Progenitor cell of endocrine pancreas (in vitro differentiated cells): ENCODE results near the gene EVI5L. TPM values are rescaled to one million over a fixed set of nuclear protein-coding genes. Genes with fewer than 3 reads are reported as not detected.
"Not testable (repeated sequence)": the region's sequence is repeated elsewhere in the genome, so short reads cannot be mapped to it uniquely, and the experiment has no call there.

ENCODE experiments used
- DNase-seq: peaks from one replicate; pipeline ENCODE4 v3.0.0; 2021; ENCODE audit warnings: low spot score; ENCODE audit not compliant: unreplicated experiment
- H3K27ac Mint-ChIP-seq: 2 replicates; pipeline ENCODE4 v1.8.0; 2021; ENCODE audit warnings: mild to moderate bottlenecking, moderate library complexity, mixed read lengths
- H3K27me3 Mint-ChIP-seq: 2 replicates; pipeline ENCODE4 v1.8.0; 2021; ENCODE audit warnings: mixed read lengths
- H3K36me3 Mint-ChIP-seq: 2 replicates; pipeline ENCODE4 v1.8.0; 2022; ENCODE audit warnings: mixed read lengths; ENCODE audit not compliant: insufficient read depth
- H3K4me1 Mint-ChIP-seq: 2 replicates; pipeline ENCODE4 v1.8.0; 2021; ENCODE audit warnings: low read depth, mixed read lengths
- H3K4me3 Mint-ChIP-seq: 2 replicates; pipeline ENCODE4 v1.8.0; 2021; ENCODE audit warnings: low read depth, mild to moderate bottlenecking, moderate library complexity, mixed read lengths
- H3K9me3 Mint-ChIP-seq: 2 replicates; pipeline ENCODE4 v1.8.0; 2021; ENCODE audit warnings: low read depth, mixed read lengths
- total RNA-seq: library from RNA; stranded (reverse); gene quantifications from 2 replicates; pipeline ENCODE4 v1.2.1, GENCODE V29; 2021
- TF ChIP-seq, protein P1 (sequence below): fragments of 200-600 bp; sonication (generic); IDR thresholded peaks from one replicate; pipeline ENCODE4 v1.5.0; 2021; ENCODE audit warnings: antibody characterized with exemption, mild to moderate bottlenecking; ENCODE audit not compliant: unreplicated experiment

EVI5L gene
- total RNA-seq, 1 donor from 2014 or later: 16.2 TPM

DNA sequence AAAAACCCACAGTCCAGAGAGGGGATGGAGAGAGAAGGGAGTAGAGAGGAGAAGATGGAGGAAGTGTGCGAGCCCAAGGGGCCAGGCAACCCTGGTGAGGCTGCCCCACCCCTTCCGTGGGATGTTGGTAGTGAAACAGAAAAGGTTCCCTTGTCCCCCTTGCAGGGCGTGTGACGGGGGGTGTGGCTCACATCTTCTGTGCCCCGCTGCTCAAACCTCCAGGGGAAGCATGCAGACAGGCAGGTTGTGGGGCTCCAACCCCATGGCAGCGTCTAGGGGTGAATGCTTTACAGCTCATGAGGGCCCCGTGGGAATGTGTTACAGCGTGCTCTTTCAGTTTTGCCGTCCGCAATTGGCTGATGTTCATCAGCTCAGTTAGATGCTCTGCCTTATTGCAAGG lies 14.7 kb upstream of the EVI5L start:
- no peak overlapping the region for H3K27ac Mint-ChIP-seq
- DNase-seq: no peak
- peaks cover 28% of the 10 kb centered on the region for H3K27me3 Mint-ChIP-seq
- no peak overlapping the region for H3K4me3 Mint-ChIP-seq
- no peaks in the 10 kb centered on the region for H3K4me1 Mint-ChIP-seq
- peaks cover 10% of the 10 kb centered on the region for H3K9me3 Mint-ChIP-seq
- TF ChIP-seq, protein P1, sequence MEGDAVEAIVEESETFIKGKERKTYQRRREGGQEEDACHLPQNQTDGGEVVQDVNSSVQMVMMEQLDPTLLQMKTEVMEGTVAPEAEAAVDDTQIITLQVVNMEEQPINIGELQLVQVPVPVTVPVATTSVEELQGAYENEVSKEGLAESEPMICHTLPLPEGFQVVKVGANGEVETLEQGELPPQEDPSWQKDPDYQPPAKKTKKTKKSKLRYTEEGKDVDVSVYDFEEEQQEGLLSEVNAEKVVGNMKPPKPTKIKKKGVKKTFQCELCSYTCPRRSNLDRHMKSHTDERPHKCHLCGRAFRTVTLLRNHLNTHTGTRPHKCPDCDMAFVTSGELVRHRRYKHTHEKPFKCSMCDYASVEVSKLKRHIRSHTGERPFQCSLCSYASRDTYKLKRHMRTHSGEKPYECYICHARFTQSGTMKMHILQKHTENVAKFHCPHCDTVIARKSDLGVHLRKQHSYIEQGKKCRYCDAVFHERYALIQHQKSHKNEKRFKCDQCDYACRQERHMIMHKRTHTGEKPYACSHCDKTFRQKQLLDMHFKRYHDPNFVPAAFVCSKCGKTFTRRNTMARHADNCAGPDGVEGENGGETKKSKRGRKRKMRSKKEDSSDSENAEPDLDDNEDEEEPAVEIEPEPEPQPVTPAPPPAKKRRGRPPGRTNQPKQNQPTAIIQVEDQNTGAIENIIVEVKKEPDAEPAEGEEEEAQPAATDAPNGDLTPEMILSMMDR: no peak
- no peaks in the 10 kb centered on the region for H3K36me3 Mint-ChIP-seq

DNA sequence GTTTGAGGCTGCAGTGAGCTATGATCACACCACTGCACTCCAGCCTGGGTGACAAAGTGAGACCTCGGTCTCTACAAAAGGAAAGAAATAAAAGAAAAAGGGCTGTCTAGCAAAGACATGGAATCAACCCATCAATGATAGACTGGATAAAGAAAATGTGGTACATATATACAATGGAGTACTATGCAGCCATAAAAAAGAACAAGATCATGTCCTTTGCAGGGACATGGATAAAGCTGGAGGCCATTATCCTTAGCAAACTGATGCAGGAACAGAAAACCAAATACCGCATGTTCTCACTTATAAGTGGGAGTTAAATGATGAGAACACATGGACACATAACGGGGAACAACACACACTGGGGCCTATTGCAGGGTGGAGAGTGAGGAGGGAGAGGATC lies 14.0 kb upstream of the EVI5L start:
- not testable (repeated sequence) for H3K36me3 Mint-ChIP-seq, H3K27ac Mint-ChIP-seq, H3K4me3 Mint-ChIP-seq, H3K9me3 Mint-ChIP-seq, H3K4me1 Mint-ChIP-seq, DNase-seq
- H3K27me3 Mint-ChIP-seq: peaks cover 35% of the 10 kb centered on the region

DNA sequence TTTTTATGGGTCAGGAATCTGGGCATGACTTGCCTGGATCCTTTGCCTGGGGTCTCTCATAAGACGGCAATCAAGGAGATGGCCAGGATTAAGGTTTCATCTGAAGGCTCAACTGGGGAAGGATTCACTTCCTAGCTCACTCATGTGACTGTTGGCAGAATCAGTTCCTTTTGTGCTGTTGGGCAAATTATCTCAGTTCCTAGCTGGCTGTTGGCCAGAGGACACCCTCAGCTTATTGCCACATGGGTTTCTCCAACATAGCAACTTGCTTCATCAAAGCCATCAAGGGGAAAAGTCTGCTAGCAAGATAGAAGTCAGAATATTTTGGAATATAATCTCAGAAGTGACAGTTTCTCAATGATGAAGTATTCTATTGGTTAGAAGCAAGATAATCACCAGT lies 12.2 kb upstream of the EVI5L start:
- Mint-ChIP-seq H3K9me3 (peaks cover 4% of the 10 kb centered on the region), H3K27me3 (peaks cover 38% of the 10 kb centered on the region), H3K27ac (no peak overlapping the region), H3K4me1 (no peaks in the 10 kb centered on the region), H3K36me3 (no peaks in the 10 kb centered on the region), H3K4me3 (no peak overlapping the region)
- DNase-seq: no peak
- TF ChIP-seq, protein P1: no peak

DNA sequence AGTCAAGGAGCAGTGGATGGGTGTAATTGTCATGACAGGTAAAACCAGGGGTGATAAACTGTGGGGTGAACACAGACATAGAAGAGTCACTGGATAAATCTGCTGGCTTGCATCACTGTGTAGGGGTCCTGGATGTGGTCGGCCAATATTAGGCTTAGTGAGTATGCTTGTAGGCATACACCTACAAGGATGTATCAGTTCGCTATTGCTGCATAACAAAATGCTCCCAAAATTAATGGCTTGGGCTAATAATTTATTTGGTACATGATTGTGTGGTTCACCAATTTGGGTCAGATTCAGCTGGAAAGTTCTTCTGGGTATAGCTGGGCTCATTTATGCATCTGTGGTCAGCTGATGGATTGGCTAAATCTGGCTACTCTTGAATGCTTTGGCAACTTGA lies 11.2 kb upstream of the EVI5L start:
- no peaks in the 10 kb centered on the region for H3K36me3 Mint-ChIP-seq
- no peak overlapping the region for H3K4me3 Mint-ChIP-seq
- no peak for DNase-seq
- H3K9me3 Mint-ChIP-seq: peaks cover 4% of the 10 kb centered on the region
- no peaks in the 10 kb centered on the region for H3K4me1 Mint-ChIP-seq
- TF ChIP-seq, protein P1: no peak
- H3K27ac Mint-ChIP-seq: no peak overlapping the region
- peaks cover 40% of the 10 kb centered on the region for H3K27me3 Mint-ChIP-seq

DNA sequence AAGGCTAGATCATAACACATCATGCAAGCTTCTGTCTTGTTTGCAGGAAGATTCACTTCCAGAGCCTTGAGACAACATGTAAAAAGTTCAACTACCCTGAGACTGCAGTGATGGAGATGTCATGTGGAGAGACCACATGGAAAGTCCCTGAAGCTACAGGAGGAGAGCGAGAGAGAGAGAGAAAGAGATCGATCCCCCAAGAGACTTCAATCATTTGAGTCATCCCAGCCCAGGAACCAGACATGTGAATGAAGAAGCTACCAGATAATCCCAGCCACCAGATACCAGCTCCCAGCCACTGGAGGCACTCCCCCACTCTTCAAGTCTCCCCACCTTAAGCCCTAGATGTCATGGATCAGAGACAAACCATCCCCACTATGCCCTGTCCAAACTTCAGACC lies 10.7 kb upstream of the EVI5L start:
- Mint-ChIP-seq H3K4me3 (no peak overlapping the region), H3K36me3 (no peaks in the 10 kb centered on the region), H3K9me3 (peaks cover 4% of the 10 kb centered on the region), H3K27ac (no peak overlapping the region), H3K27me3 (peaks cover 38% of the 10 kb centered on the region), H3K4me1 (no peaks in the 10 kb centered on the region)
- TF ChIP-seq, protein P1: no peak
- no peak for DNase-seq

DNA sequence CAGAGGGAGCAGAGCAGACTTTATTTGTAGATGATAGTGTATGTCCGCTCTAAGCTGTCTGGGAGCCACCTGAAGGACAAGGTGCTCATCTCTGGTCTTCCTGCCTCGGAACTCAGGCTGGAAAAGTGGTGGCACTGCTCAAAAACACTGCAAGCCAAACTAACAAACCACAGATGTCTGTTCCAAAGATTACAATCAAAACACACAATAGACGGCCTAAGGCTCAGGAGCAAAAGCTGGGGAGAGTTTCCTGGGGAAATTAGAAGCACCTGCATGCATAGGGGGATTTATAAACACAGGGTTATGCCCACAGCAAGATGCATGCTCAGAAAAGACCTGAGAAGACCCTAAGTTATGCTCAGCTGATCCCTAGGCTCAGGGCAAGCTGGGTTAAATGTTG lies 9.4 kb upstream of the EVI5L start:
- no peak overlapping the region for H3K27ac Mint-ChIP-seq
- DNase-seq: no peak
- H3K27me3 Mint-ChIP-seq: peaks cover 36% of the 10 kb centered on the region
- no peak overlapping the region for H3K4me3 Mint-ChIP-seq
- H3K4me1 Mint-ChIP-seq: no peaks in the 10 kb centered on the region
- peaks cover 4% of the 10 kb centered on the region for H3K9me3 Mint-ChIP-seq
- no peaks in the 10 kb centered on the region for H3K36me3 Mint-ChIP-seq
- TF ChIP-seq, protein P1: no peak
